ENCODE measurements around the gene RNF222.

GRCh38 chr17:8397636-8398035 is at the start of gene RNF222:
- TF ChIP-seq CTCF (IDR thresholded peaks at IDR 0.05) (no peak), POLR2A (IDR thresholded peaks at IDR 0.05) (no peak)

All from uterus (tissue), 2 donors.